ENCODE data around the gene SPTBN1. TPM values are rescaled to one million over a fixed set of nuclear protein-coding genes. Genes with fewer than 3 reads are reported as not detected.
A peak's percentile ranks its signal among the peaks of the same experiment; 100 is the strongest.

The SPTBN1 gene
- total and polyA plus RNA-seq, 2 of the 4 experiments (the other 2 are of a cell fraction) = 49.1 to 241 TPM

- Histone ChIP-seq H3K4ac (ENCODE audit: low read depth, low read length) (no peak overlapping the region), H2AK9ac (replicated peaks; ENCODE audit: low read depth, low read length, poor library complexity) (no peak overlapping the region), H2BK15ac (ENCODE audit: low read depth, low read length) (no peak overlapping the region), H2BK20ac (ENCODE audit: low read depth, low read length) (no peak overlapping the region), H3K9me1 (ENCODE audit: insufficient read depth, low read length) (peaks cover 40% of the 10 kb centered on the region), H3K9ac (ENCODE audit: low read depth, low read length) (no peak overlapping the region), H3K79me1 (ENCODE audit: low read depth in 1 of 2, low read length in 2 of 2) (peaks cover 29 to 75% of the 10 kb centered on the region in 2 experiments; a peak in 3 of 4 replicates), H3K4me3 (ENCODE audit: insufficient read depth, low read depth, low read length) (no peak overlapping the region), H3K27ac (ENCODE audit: insufficient read depth, low read length) (no peak overlapping the region), H2BK120ac (ENCODE audit: low read depth, low read length) (no peak overlapping the region), H4K8ac (ENCODE audit: low read depth in 2 of 2, low read length in 2 of 2) (no peak overlapping the region), H3K9me3 (ENCODE audit: control insufficient read depth, insufficient read depth, low read length) (no peaks in the 10 kb centered on the region), H4K20me1 (ENCODE audit: insufficient read depth, low read length) (no peaks in the 10 kb centered on the region), H2AK5ac (ENCODE audit: low read depth, low read length) (no peak overlapping the region), H3K23ac (ENCODE audit: low read depth, low read length) (no peak overlapping the region), H4K5ac (ENCODE audit: low read depth, low read length) (no peak overlapping the region), H3K36me3 (ENCODE audit: control insufficient read depth, insufficient read depth, low read length) (peaks cover 63% of the 10 kb centered on the region), H3K4me2 (ENCODE audit: low read depth, low read length) (no peak overlapping the region), H4K91ac (ENCODE audit: insufficient read depth, low read depth, low read length) (no peak overlapping the region), H2AFZ (replicated peaks; ENCODE audit: low read length, poor library complexity) (no peak overlapping the region), H3K27me3 (ENCODE audit: control insufficient read depth, insufficient read depth, low read length) (no peaks in the 10 kb centered on the region), H3K56ac (ENCODE audit: extremely low read depth, insufficient read depth, low read length) (no peak overlapping the region), H2BK5ac (ENCODE audit: low read depth, low read length, poor library complexity, severe bottlenecking) (no peak overlapping the region), H3K18ac (ENCODE audit: low read depth, low read length) (no peak overlapping the region), H3K4me1 (ENCODE audit: control insufficient read depth, insufficient read depth, low read length) (peaks cover 17% of the 10 kb centered on the region), H3K14ac (replicated peaks; ENCODE audit: low read depth, low read length) (no peak overlapping the region)
- DNase-seq = no peak
- in situ Hi-C loops (cut with MboI; ENCODE audit: low sequenced_read_pairs) (no loop called here), intact Hi-C loops (cut with micrococcal nuclease) (no loop called here), dilution Hi-C loops (cut with HindIII; ENCODE audit: low sequenced_read_pairs, unreplicated experiment) (no loop called here)
- CTCF ChIA-PET = interaction anchor here (1.5 kb wide), 1 partner anchor 34 kb away, joined by 4 read pairs; no protein-coding TSS in a partner anchor
- TSS peak; percentile 92 for BruUV-seq (replicated peaks)
- 59% methylated on average over 19 of the region's 30 CpGs; no CpG with 5 or more reads in 1 of the 2 experiments for WGBS, 2 experiments (ENCODE audit: extremely low coverage in 2 of 2, insufficient read length in 1 of 2)
- TF ChIP-seq FOS (IDR thresholded peaks at IDR 0.05; ENCODE audit: low read depth, low read length) = no peak
- no peak for TF ChIP-seq RAD21 (IDR thresholded peaks at IDR 0.05; ENCODE audit: low read length)
- no peak for TF ChIP-seq POLR2A (IDR thresholded peaks at IDR 0.05; ENCODE audit: low read depth, low read length)
- no peak for TF ChIP-seq ELK1 (IDR thresholded peaks at IDR 0.05; ENCODE audit: borderline replicate concordance, low read depth, low read length)
- TF ChIP-seq USF2 (IDR thresholded peaks at IDR 0.05; ENCODE audit: low read depth, low read length) = no peak
- no peak for TF ChIP-seq NFE2L2 (IDR thresholded peaks at IDR 0.05; ENCODE audit: low read depth, low read length)
- TF ChIP-seq RCOR1 (IDR thresholded peaks at IDR 0.05; ENCODE audit: insufficient replicate concordance, low read length) = no peak
- TF ChIP-seq MAZ (IDR thresholded peaks at IDR 0.05; ENCODE audit: borderline replicate concordance, low read depth, low read length) = no peak
- TF ChIP-seq CTCF (conservative IDR thresholded peaks at IDR 0.05; ENCODE audit: low read depth, low read length) = no peak
- POLR2A ChIA-PET (ENCODE audit: unreplicated experiment) = no interaction called here
- no peak for ATAC-seq (ENCODE audit: low read depth)
These were observed 174.9 kb downstream of the SPTBN1 start for GRCh38 chr2:54630858-54631497.

All from IMR-90 (cell line).